GM19395 (cell line): Measurements from ENCODE around the gene KLC1.

Experiments
- ATAC-seq: cut with Tn5 transposase; IDR thresholded peaks from one replicate; pipeline ENCODE4 v1.9.1; 2021; ENCODE audit warnings: mild to moderate bottlenecking, moderate library complexity; ENCODE audit not compliant: unreplicated experiment

Gene KLC1

DNA sequence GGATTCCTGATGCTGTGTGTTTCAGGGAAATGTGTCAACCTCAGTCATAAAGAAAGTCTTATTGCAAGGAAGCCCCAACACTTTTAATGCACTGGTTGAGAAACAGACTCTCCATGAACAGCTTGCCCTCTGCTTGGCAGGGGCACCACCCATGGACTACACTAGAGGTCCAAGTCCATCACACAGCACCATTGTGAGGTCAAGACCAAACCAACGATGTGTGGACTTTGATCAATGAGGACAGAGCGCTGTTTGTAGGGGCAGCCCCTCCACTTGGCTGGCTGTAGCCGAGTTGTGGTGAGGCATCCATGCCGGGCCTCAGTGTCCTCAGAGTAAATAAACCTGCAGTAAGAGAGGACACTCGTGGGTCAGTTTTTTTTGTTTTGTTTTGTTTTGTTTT lies 116.4 kb downstream of the KLC1 start:
- ATAC-seq, result no peak

DNA sequence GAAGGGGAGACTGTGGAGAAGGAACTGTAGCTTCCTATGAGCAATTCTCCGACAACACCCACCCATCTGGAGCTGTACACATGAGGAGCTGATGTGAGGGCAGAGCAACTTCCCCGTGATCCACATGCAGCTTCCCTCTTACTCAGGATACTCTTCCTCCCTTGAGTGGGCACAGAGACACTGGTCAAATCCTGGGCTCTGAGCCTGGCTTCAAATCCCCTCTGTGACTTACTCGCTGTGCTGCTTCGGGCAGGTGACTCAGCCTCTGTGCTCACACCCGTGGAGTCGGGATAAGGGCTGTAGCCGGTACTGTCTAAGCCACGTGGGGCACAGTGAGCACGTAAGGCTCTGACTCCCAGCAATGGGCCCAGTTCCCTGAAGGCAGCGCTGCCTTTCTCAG lies 117.7 kb downstream of the KLC1 start:
- ATAC-seq, result no peak

GRCh38 chr14:103748534-103748857 lies 119.5 kb downstream of the KLC1 start:
- no peak for ATAC-seq

DNA sequence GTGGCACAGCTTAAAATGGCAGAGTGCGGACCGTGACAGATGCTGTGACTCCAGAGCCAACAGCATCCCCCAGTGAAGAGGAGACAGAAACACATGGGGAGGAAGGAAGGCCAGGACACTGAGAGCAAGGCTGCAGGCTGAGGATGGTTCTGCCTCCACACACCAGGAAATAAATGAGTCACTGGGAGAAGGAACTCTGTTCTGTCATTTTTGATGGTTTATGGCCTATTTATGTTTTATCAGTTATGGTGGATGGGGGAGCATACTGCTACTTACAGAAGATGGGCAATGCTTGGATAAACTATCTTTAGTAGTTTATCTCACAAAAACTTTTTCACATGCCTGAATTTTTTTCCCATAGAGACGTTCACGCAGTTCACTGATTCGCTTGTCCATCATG lies 120.4 kb downstream of the KLC1 start:
- ATAC-seq, result no peak

DNA sequence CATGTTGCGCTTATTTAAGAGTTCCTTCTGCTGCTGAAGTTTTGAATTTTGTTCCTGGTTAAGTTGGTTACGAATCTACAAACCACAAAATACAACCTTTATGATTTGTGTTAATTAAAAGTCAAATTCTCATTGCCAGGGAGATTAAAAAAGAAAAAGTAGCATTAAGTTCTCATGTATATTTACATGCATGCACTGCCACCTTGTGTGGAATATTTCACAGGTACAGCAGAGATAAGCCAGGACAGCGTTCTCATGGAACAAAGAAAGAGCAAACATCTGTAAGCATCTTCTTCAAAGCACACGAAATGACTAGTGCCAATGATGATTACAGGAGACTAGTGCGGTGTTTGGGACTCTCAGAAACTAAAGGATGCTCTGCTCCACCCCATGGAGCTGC lies 120.8 kb downstream of the KLC1 start:
- no peak for ATAC-seq
